ENCODE results near the gene GRK5.

GRK5 gene

GRCh38 chr10:119501690-119502089 lies 294.3 kb downstream of the GRK5 start:
- H3K4me3 ChIP-seq (ENCODE audit: low read length), result no peak overlapping the region
- no peaks in the 10 kb centered on the region for H3K79me2 ChIP-seq (ENCODE audit: low read length)
- DNase-seq, result no peak
- no peaks in the 10 kb centered on the region for H3F3A ChIP-seq (ENCODE audit: insufficient read depth, low read length)
- no peaks in the 10 kb centered on the region for H3K4me1 ChIP-seq (ENCODE audit: low read length)
- H3K9me3 ChIP-seq (replicated peaks; ENCODE audit: insufficient read depth, low read length), result no peaks in the 10 kb centered on the region
- H3K27me3 ChIP-seq (replicated peaks; ENCODE audit: insufficient read depth, low read length), result no peaks in the 10 kb centered on the region
- no peak overlapping the region for H3K4me2 ChIP-seq (ENCODE audit: low read depth, low read length)
- TF ChIP-seq CTCF (IDR thresholded peaks at IDR 0.05; ENCODE audit: low read length) (no peak), EZH2 (optimal IDR thresholded peaks at IDR 0.05; ENCODE audit: low read depth, low read length) (no peak), EZH2phosphoT487 (IDR thresholded peaks at IDR 0.05; ENCODE audit: low read length) (no peak)
- no peak overlapping the region for H3K9ac ChIP-seq (ENCODE audit: low read length)
- no peak overlapping the region for H2AFZ ChIP-seq (ENCODE audit: low read length)
- H3K27ac ChIP-seq (ENCODE audit: low read length), result no peak overlapping the region
- H3K9me2 ChIP-seq (replicated peaks; ENCODE audit: insufficient read depth, low read length), result no peaks in the 10 kb centered on the region
- H3K36me3 ChIP-seq (replicated peaks; ENCODE audit: insufficient read depth, low read length), result no peaks in the 10 kb centered on the region
- no peaks in the 10 kb centered on the region for H4K20me1 ChIP-seq (ENCODE audit: insufficient read depth, low read length)

GRCh38 chr10:119502209-119502608 lies 294.8 kb downstream of the GRK5 start:
- no peaks in the 10 kb centered on the region for H3K9me3 ChIP-seq (replicated peaks; ENCODE audit: insufficient read depth, low read length)
- H3K4me3 ChIP-seq (ENCODE audit: low read length), result no peak overlapping the region
- H3K79me2 ChIP-seq (ENCODE audit: low read length), result no peaks in the 10 kb centered on the region
- no peak overlapping the region for H3K9ac ChIP-seq (ENCODE audit: low read length)
- H3K9me2 ChIP-seq (replicated peaks; ENCODE audit: insufficient read depth, low read length), result no peaks in the 10 kb centered on the region
- no peak overlapping the region for H3K4me2 ChIP-seq (ENCODE audit: low read depth, low read length)
- H4K20me1 ChIP-seq (ENCODE audit: insufficient read depth, low read length), result no peaks in the 10 kb centered on the region
- H2AFZ ChIP-seq (ENCODE audit: low read length), result no peak overlapping the region
- TF ChIP-seq CTCF (IDR thresholded peaks at IDR 0.05; ENCODE audit: low read length), result no peak
- no peak for TF ChIP-seq EZH2phosphoT487 (IDR thresholded peaks at IDR 0.05; ENCODE audit: low read length)
- no peak for TF ChIP-seq EZH2 (optimal IDR thresholded peaks at IDR 0.05; ENCODE audit: low read depth, low read length)
- H3F3A ChIP-seq (ENCODE audit: insufficient read depth, low read length), result no peaks in the 10 kb centered on the region
- no peaks in the 10 kb centered on the region for H3K4me1 ChIP-seq (ENCODE audit: low read length)
- no peaks in the 10 kb centered on the region for H3K36me3 ChIP-seq (replicated peaks; ENCODE audit: insufficient read depth, low read length)
- DNase-seq, result no peak
- H3K27me3 ChIP-seq (replicated peaks; ENCODE audit: insufficient read depth, low read length), result no peaks in the 10 kb centered on the region
- no peak overlapping the region for H3K27ac ChIP-seq (ENCODE audit: low read length)

- Histone ChIP-seq H3K9me2 (replicated peaks; ENCODE audit: insufficient read depth, low read length) (no peaks in the 10 kb centered on the region), H3K79me2 (ENCODE audit: low read length) (no peaks in the 10 kb centered on the region), H3K4me1 (ENCODE audit: low read length) (no peaks in the 10 kb centered on the region), H3K4me2 (ENCODE audit: low read depth, low read length) (no peak overlapping the region), H3K9me3 (replicated peaks; ENCODE audit: insufficient read depth, low read length) (no peaks in the 10 kb centered on the region), H3K27me3 (replicated peaks; ENCODE audit: insufficient read depth, low read length) (no peaks in the 10 kb centered on the region), H3K36me3 (replicated peaks; ENCODE audit: insufficient read depth, low read length) (no peaks in the 10 kb centered on the region), H4K20me1 (ENCODE audit: insufficient read depth, low read length) (no peaks in the 10 kb centered on the region), H3F3A (ENCODE audit: insufficient read depth, low read length) (no peaks in the 10 kb centered on the region), H3K27ac (ENCODE audit: low read length) (no peak overlapping the region), H2AFZ (ENCODE audit: low read length) (no peak overlapping the region), H3K9ac (ENCODE audit: low read length) (no peak overlapping the region), H3K4me3 (ENCODE audit: low read length) (no peak overlapping the region)
- DNase-seq, result no peak
- TF ChIP-seq EZH2phosphoT487 (IDR thresholded peaks at IDR 0.05; ENCODE audit: low read length) (no peak), CTCF (IDR thresholded peaks at IDR 0.05; ENCODE audit: low read length) (no peak), EZH2 (optimal IDR thresholded peaks at IDR 0.05; ENCODE audit: low read depth, low read length) (no peak)
These were observed 295.3 kb downstream of the GRK5 start for GRCh38 chr10:119502618-119503155.

Data from MM.1S (cell line).